ENCODE results near the gene DRC7.

Gene DRC7

GRCh38 chr16:57742543-57742942 is 47.9 kb downstream of the DRC7 start:
- peaks cover under 1% of the 10 kb centered on the region; the same call in 1 of the 2 replicates for H3K4me1 ChIP-seq (ENCODE audit: control insufficient read depth, low read length)
- no peaks in the 10 kb centered on the region for H3K27me3 ChIP-seq (ENCODE audit: control insufficient read depth, low read length)
- H3K27ac ChIP-seq (ENCODE audit: low read depth, low read length): no peak overlapping the region
- TF ChIP-seq CTCF (IDR thresholded peaks at IDR 0.05; ENCODE audit: low read depth, low read length, poor library complexity, severe bottlenecking) (no peak), EZH2phosphoT487 (IDR thresholded peaks at IDR 0.05; ENCODE audit: borderline replicate concordance, low read length) (no peak)
- no peaks in the 10 kb centered on the region for H3K9me3 ChIP-seq (ENCODE audit: control insufficient read depth, insufficient read depth, low read length)
- H3K4me3 ChIP-seq (ENCODE audit: low read length): no peak overlapping the region
- H3K79me2 ChIP-seq (ENCODE audit: control insufficient read depth, low read length): peaks cover 17% of the 10 kb centered on the region
- H3F3A ChIP-seq (ENCODE audit: control insufficient read depth, insufficient read depth): no peaks in the 10 kb centered on the region
- H3K4me2 ChIP-seq (ENCODE audit: low read length): no peak overlapping the region
- no peaks in the 10 kb centered on the region for H3K9me2 ChIP-seq (replicated peaks; ENCODE audit: control insufficient read depth, low read length)
- H4K20me1 ChIP-seq (ENCODE audit: control insufficient read depth, insufficient read depth, low read depth, low read length): no peaks in the 10 kb centered on the region
- peaks cover 32% of the 10 kb centered on the region for H3K36me3 ChIP-seq (ENCODE audit: control insufficient read depth, low read length)

- Histone ChIP-seq H3K4me1 (ENCODE audit: control insufficient read depth, low read length) (no peaks in the 10 kb centered on the region), H3K27ac (ENCODE audit: low read depth, low read length) (no peak overlapping the region)
- TF ChIP-seq EZH2phosphoT487 (IDR thresholded peaks at IDR 0.05; ENCODE audit: borderline replicate concordance, low read length): no peak
- TF ChIP-seq CTCF (IDR thresholded peaks at IDR 0.05; ENCODE audit: low read depth, low read length, poor library complexity, severe bottlenecking): no peak
Measured at GRCh38 chr16:57743458-57743857, 48.9 kb downstream of the DRC7 start.

DNA sequence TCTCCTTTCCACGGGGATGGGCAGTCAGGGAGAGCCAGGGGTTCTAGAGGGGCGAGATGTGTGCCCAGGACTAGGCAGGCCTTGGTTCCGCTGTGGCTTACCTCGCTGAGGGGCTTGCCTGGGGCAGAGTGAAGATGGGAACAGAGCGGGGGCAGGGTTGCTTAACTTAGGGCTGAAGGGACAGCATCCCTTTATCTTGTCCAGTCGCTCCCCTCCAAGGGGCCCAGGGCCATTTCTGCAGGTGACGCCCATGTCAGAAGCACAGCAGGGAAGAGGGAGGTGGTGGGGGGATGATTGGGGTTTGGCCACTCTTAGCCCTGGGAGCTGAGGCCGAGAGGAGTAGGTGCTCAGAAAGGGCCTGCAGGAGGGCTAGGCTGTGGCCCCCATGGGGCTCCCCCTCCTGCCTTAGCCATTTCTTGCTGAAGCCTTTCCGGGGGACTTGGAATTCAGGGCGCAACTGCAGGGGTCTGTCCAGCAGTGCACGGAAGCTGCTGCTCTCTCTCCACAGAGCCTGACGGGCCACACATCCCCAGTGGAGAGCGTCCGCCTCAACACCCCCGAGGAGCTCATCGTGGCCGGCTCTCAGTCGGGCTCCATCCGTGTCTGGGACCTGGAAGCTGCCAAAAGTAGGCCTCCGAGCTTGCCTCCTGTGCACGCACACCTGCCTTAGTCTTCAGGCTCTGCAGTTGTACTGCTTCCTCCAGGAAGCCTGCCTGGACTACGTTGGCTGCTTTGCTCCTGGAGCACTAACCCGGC is 49.5 kb downstream of the DRC7 start:
- H3K9me3 ChIP-seq (ENCODE audit: control insufficient read depth, insufficient read depth, low read length): no peaks in the 10 kb centered on the region
- no peaks in the 10 kb centered on the region for H3F3A ChIP-seq (ENCODE audit: control insufficient read depth, insufficient read depth)
- no peak overlapping the region for H3K27ac ChIP-seq (ENCODE audit: low read depth, low read length)
- H3K4me2 ChIP-seq (ENCODE audit: low read length): no peak overlapping the region
- no peaks in the 10 kb centered on the region for H3K27me3 ChIP-seq (ENCODE audit: control insufficient read depth, low read length)
- TF ChIP-seq EZH2phosphoT487 (IDR thresholded peaks at IDR 0.05; ENCODE audit: borderline replicate concordance, low read length) (no peak), CTCF (IDR thresholded peaks at IDR 0.05; ENCODE audit: low read depth, low read length, poor library complexity, severe bottlenecking) (no peak)
- H3K4me1 ChIP-seq (ENCODE audit: control insufficient read depth, low read length): no peaks in the 10 kb centered on the region
- no peaks in the 10 kb centered on the region for H4K20me1 ChIP-seq (ENCODE audit: control insufficient read depth, insufficient read depth, low read depth, low read length)
- H3K79me2 ChIP-seq (ENCODE audit: control insufficient read depth, low read length): peaks cover 6% of the 10 kb centered on the region; the same call in 1 of the 2 replicates
- H3K9me2 ChIP-seq (replicated peaks; ENCODE audit: control insufficient read depth, low read length): no peaks in the 10 kb centered on the region
- H3K4me3 ChIP-seq (ENCODE audit: low read length): no peak overlapping the region
- peaks cover 25% of the 10 kb centered on the region for H3K36me3 ChIP-seq (ENCODE audit: control insufficient read depth, low read length)

More at GRCh38 chr16:57743458-57743857, 48.9 kb downstream of the DRC7 start:
- Histone ChIP-seq H3K27me3 (ENCODE audit: control insufficient read depth, low read length) (no peaks in the 10 kb centered on the region), H4K20me1 (ENCODE audit: control insufficient read depth, insufficient read depth, low read depth, low read length) (no peaks in the 10 kb centered on the region), H3F3A (ENCODE audit: control insufficient read depth, insufficient read depth) (no peaks in the 10 kb centered on the region), H3K79me2 (ENCODE audit: control insufficient read depth, low read length) (peaks cover 12% of the 10 kb centered on the region), H3K36me3 (ENCODE audit: control insufficient read depth, low read length) (peaks cover 27% of the 10 kb centered on the region), H3K4me2 (ENCODE audit: low read length) (no peak overlapping the region), H3K9me2 (replicated peaks; ENCODE audit: control insufficient read depth, low read length) (no peaks in the 10 kb centered on the region), H3K9me3 (ENCODE audit: control insufficient read depth, insufficient read depth, low read length) (no peaks in the 10 kb centered on the region), H3K4me3 (ENCODE audit: low read length) (no peak overlapping the region)

Measured in DOHH2 (cell line).